NCI-H146 treated with DMSO at 0.1 percent for 48 hours (cell line): ENCODE results near the gene PRSS16.
A peak's percentile ranks its signal among the peaks of the same experiment; 100 is the strongest.
"Not testable (repeated sequence)": the region's sequence is repeated elsewhere in the genome, so short reads cannot be mapped to it uniquely, and the experiment has no call there.

Source experiments
- DNase-seq: peaks from one replicate; lab custom pipeline; 2025; ENCODE audit not compliant: unreplicated experiment; lab: John Stamatoyannopoulos, UW

Gene PRSS16, protein sequence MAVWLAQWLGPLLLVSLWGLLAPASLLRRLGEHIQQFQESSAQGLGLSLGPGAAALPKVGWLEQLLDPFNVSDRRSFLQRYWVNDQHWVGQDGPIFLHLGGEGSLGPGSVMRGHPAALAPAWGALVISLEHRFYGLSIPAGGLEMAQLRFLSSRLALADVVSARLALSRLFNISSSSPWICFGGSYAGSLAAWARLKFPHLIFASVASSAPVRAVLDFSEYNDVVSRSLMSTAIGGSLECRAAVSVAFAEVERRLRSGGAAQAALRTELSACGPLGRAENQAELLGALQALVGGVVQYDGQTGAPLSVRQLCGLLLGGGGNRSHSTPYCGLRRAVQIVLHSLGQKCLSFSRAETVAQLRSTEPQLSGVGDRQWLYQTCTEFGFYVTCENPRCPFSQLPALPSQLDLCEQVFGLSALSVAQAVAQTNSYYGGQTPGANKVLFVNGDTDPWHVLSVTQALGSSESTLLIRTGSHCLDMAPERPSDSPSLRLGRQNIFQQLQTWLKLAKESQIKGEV

DNA sequence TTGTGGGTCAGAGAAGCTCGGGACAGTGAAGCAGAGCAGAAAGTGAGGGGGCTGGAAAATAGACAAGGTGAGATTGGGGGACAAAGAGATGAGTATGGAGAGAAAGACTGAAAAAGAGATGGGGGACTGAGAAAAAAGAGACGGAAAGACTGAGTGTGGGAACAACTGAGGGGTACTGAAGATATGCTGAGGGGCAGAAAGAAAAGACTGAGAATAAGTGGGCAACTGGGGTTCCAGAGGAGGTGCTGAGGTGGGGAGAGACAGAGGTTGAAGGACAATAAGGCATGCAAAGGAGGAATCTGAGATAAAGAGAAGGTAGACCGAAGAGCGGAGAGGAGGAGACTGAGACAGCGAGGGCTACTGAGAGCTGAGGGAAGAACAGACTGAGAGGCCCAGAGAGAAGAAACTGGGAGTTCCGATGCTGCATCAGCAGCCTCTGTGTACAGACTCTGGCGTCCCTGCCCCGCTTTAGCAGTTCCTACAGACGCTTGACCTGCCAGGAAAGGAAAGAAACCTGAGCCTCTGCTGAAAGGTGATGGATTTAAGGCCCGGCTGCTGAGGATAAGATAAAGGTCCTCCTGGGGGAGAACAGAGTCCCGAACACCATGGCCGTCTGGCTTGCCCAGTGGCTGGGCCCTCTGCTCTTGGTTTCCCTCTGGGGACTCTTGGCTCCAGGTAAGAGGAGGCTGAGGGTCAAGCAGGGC lies at the start of gene PRSS16:
Gene PRSS16, plus strand, starts transcription at position 569 of the 704 bp plus-strand sequence. Its CDS starts 37 bp downstream, at position 606.
- DNase-seq, result no peak

DNA sequence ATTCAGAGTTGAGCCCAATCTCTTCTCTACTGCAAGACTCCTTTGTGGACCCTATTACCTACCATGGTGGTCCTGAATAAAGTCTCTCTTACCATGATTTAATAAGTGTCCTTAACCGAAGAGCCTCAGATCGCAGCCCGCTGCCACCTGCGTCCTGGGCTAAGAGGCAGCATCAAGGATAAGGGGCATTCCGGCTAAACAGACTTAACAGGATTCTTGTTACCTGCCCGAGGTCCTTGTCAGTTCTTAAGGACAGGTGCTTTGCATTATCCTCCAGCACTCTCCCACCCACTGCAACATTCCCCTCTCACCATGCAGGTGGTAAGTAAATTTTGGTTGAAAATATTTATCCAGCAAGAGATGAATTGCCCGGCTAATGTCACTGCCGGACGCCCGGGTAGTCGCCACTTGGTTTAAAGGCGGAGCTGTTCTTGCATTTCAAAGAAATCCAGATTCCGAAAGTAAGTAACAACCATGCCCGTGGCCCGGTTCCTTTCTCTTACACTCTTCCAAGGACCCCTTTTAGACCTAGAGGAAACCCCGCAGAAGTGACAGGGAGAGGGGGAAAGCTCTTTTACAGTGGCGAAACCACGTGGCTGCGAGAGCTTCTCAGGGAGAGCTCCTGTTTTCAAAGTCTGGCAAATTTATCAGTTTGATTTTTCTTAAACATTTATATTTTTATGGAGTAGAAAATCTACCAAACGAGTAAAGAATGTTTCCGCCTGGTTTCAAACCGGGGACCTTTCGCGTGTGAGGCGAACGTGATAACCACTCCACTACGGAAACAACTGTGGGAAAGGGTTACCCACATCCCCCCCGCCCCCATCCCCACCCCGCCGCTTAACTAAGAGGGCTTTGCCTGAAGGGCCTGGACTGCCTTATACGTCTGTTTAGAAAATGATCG lies 41.9 kb upstream of the PRSS16 start:
- DNase-seq, result no peak

DNA sequence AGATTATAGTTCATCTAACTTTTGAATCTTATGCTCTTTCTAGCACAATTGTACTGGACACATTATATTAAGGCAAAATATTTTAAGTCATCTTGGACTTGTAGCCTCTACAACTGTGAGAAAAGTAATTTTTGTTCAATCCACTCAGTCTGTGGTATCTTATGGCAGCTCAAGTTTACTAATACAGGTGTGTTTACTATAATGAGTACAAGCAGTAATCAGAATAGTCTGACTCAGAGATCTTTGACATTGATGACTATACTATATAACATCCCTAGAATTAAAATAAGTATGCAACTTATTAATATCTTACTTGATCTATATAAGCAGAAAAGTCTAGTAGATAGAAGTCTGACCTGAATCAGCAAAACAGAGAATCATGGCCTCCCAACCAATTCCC lies 40.7 kb upstream of the PRSS16 start:
- no peak for DNase-seq

DNA sequence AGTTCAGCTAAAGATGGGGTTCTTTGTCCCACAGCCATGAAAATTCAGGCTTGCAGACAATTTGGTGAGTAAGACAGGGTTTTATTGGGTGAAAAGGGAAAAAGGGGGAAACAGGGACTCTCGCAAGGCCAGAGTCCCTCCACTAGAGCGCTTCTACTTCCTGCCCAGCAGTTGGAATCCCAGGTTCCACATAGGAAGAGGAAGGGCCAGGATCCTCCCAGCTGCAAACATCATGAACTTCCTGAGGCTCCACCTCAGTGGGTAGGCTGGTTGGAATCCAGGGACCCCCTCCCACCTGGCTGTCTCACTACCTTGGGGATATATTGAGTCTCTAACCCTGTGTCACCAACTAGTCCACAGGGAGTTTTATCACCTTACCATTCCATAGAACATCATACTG lies 39.5 kb upstream of the PRSS16 start:
- no peak for DNase-seq

DNA sequence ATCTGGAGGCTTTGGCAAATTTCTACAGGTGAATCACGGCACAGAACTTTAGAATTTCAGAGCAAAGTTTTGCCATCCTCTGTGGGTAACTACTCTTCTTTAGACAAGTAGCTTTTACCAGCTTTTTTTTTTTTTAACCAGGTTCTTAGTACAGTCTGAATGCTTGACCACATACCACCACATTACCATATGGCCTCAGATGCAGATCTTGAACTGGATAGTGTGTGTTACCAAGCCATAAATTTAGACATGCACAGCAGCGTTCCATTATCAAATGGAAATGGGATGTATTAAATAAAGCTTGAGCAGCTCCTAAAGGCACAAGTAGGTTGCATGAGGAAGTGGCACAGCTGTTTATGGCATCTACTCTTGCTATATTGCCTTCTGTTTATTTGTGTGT lies 38.3 kb upstream of the PRSS16 start:
- DNase-seq, result no peak

DNA sequence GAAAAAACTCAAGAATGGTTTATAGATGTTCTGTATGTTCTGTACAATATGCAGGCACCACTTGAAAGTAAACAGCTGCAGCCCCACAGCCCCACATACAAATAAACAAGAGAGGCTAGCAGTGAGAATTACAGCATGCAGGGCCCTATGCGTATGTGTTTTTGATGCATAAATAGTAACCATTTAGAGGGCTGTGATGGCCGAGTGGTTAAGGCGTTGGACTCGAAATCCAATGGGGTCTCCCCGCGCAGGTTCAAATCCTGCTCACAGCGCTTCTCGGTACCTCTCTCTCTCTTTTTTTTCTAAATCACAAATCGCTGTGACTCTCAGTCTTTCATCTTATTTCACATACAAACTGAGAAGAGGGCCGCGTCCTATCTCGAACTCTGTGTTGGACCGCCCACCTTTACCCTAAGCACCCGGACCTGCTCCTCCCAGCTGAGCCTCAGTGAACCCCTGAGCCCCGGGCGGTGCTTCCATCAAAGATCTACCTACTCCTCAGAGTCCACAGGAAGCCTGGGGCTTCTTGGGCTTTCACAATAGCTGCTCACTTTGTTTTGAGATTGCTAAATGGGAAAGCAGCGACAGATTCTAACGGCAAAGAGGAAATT lies 37.7 kb upstream of the PRSS16 start:
- no peak for DNase-seq

DNA sequence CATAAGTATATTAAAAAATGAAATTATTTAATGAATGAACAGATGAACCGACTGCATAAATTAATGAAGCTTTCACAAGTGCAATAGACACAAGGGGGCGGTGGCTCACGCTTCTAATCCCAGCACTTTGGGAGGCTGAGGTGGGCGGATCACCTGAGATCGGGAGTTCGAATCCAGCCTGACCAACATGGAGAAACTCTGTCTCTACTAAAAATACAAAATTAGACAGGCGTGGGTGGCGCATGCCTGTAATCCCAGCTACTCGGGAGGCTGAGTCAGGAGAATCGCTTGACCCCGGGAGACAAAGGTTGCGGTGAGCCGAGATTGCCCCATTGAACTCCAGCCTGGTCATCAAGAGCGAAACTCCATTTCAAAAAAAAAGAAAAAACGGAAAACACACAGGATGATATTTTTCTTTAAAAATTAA lies 34.4 kb upstream of the PRSS16 start:
- not testable (repeated sequence) for DNase-seq

DNA sequence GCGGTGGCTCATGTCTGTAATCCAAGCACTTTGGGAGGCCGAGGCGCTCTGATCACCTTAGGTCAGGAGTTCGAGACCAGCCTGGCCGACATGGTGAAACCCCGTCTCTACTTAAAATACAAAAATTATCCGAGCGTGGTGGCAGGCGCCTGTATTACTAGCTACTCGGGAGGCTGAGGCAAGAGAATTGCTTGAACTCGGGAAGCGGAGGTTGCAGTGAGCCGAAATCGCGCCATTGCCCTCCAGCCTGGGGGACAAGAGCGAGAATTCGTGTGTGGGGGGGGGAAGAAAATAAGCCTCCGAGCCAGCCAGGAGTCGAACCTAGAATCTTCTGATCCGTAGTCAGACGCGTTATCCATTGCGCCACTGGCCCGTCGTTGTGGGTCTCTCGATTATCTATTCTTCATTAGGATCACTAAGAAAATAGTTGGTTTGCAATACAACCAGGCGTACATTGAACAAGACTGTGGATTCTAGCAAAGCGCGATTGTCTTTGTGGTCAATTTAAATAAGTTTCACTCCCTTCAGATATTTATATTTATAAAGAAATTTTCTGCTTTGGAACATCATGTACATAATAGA lies 33.9 kb upstream of the PRSS16 start:
- no peak for DNase-seq

DNA sequence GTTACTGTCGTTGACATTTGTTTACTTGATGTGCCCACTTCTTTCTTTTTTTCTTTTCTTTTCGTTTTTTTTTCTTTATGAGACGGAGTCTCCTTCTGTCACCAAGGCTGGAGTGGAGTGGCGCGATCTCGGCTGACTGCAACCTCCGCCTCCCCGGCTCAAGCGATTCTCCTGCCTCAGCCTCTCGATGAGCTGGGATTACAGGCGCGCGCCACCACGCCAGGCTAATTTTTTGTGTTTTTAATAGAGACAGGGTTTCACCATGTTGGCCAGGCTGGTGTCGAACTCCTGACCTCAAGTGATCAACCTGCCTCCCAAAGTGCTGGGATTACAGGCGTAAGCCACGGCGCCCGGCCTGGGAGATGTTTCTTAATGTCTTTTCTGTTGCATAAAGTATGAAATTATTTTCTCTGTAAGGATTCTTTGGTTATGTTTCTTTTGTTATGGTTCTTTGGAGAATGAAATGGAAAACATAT lies 33.3 kb upstream of the PRSS16 start:
- DNase-seq, result no peak

DNA sequence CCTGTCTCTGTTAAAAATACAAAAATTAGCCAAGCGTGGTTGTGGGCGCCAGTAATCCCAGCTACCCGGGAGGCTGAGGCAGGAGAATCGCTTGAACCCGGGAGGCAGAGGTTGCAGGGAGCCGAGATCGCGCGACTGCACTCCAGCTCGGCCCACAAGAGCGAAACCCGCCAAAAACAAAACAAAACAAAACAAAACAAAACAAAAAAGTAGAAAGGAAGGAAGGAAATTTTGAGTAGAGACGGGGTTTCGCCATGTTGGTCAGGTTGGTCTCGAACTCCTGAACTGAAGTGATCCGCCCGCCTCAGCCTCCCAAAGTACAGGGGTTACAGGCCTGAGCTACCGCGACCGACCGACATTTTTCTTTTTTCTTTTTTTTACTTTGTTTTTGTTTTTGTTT lies 30.6 kb upstream of the PRSS16 start:
- no peak for DNase-seq

DNA sequence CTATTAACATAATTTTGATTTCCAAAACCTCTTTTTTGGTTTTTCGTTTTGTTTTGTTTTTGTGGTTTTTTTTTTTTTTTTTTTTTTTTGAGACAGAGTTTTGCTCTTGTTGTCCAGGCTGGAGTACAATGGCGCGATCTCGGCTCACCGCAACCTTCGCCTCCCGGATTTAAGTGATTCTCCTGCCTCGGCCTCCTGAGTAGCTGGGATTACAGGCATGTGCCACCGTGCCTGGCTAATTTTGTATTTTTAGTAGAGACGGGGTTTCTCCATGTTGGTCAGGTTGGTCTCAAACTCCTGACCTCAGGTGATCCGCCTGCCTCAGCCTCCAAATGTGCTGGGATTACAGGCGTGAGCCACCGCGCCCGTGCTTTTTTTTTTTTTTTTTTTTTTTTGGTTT lies 24.5 kb upstream of the PRSS16 start:
- not testable (repeated sequence) for DNase-seq

DNA sequence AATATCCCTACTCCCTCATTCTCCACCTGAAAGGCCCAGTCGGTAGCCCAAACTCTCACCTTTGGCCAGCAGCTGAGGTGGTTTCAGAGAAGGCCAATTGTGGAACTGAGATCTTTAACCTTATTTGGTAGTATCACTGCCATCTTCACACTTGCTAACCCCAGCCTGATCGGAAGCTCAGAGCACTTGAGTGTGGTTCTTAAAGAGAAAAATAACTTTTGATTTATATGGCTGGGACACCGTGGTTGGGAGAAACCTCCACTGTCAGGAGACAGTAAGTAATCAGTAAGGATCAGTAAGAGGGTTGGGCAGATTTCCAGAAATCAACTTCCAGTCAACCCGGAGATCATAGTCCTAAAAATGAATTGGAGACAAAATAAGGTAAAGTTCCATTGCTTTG lies 22.8 kb upstream of the PRSS16 start:
- DNase-seq, result no peak

DNA sequence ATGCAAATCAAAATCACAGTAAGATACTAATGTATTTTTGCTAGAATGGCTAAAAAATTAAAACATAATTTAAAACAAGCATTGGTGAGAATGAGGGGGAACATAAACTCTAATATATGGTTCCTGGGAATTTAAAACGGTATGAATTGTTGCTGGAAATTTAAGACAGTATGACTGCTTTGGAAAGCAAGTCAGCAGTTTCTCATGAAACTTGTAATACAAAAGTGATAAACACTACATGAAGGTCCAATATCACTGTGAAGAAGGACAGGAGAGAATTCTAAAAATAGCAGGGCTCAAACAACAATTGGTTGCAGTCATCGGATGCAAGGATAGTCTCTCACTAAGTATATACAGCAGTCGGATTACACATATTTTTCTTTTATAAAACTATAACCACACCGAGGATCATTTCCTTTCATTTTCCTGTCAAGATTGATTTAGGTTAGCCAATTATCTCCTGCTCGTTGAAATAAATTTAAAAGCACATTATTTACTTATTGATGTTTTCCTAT lies 18.5 kb upstream of the PRSS16 start:
- DNase-seq, result no peak

DNA sequence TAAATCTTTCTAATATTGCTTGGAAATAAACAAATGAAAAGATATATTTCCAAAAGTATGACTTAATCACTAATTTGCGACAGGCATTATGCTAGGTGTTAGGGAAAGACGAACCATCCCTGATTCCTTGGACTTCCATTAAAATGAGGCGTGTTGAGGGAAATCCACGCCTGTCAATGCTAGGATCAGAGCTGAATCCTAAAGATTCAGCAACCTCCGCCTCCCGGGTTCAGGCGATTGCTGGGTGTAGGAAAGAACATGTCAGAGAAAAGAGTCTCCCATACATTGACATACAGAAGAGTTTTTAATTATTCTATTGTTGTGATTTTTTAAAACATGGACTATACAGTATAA lies 16.8 kb upstream of the PRSS16 start:
- DNase-seq, result peak; percentile 73

DNA sequence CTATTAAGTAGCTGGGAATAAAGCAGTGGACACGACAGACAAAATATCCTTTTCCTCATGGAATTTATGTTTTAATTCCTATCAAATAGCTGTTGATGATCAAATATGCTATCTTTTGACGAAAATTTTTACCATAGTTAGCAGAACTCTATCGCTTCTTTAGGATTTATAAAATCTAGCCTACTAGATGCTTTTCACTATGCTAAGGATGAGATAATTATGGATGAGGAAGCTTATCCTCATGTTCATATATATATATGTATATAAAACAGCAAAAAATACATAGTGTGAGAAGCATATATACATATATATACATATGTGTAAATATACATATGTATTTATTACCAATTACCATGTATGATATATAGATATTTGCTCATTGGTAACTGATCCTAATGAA lies 12.9 kb upstream of the PRSS16 start:
- no peak for DNase-seq

DNA sequence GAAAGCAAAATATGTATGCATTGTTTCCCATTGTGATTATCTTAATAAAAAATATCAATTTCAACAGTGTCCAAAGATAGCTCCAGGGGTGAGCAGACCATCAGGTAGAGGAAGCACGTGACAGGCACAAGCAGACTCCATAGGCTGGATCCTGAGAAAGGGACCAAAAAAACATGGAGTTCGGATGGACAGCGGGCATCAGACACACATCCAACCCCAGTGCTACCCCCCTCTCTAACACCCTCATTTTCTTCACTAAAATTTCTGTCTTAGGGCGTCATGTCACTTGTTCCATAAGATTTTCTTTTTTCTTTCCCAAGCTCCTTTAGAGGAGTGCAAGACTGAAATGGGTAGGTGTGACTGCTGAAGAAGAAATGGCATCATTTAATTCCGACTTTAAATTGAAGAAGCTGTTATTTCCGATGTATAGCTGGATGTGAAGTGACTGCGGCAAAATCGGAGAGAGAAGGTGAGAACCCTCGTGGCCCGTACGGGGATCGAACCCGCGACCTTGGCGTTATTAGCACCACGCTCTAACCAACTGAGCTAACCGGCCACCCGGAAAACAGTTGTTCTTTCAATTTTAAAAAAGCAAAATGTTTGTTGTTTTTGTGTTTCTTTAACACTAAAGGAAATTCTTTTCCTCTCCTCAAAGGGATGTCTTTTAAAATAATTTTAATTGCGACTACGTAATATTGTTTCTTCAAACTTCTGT lies 10.3 kb upstream of the PRSS16 start:
- peak; percentile 44 for DNase-seq

DNA sequence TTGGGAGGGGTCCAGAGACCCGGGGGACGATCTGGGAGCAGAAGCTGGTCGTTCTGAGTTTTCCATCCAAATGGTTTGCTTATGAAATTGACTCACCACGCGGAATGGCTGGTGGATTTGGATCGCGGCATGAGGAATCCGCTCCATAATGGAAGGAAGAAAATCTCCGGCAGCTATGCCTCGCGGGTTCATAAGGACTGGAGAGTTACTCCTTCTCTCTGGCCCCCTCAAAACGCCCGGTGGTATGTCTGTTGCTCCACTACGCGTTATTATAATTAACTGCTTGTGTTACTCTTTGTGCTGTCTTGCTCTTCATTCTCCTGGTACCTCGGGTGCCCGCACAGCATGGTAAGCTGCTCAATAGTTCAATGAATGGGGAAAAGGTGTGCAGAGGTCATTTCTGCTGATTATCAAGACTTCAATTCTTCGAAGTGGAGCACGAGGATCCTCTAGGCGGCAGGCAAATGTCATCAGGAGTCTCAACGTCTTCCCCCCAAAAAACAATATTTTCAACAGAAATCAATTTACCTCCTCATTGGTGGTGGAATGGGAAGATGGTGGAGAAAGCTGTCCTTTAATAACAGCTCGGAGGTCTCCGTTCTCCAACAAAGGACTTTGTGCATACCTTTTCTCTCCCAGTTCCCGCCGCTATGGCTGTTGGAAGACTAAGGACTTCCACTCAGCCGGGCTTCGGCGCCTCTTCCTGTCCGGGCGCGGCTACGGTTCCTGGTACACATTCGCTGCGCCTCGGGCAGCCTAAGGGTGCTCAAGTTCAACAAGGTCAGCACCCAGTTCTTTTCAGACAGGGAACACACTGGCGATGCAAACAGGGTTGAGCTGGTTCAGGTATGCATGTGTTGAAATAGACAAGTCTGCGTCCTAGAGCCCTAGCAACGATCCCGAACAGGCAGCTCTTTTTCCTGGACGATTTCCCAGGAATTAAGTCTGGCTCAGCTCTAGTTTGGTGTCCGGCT lies 9.2 kb upstream of the PRSS16 start:
- no peak for DNase-seq

DNA sequence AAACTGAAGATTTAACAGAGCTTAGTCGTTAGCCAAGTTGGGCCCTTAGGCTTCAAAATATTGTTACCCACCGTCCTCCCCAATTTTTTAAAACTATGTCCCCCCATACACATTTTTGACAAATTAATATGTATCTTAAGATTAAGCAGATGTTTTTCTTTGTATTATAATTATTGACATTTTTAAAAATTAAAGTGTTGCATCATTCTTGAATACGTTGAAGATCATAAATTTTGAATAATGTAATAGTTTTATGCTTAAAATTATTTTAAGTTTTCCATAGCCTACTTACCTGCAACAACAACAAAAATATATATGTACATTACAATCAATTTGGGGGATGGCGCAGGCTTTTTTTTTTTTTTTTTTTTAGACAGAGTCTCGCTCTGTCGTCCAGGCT lies 8.2 kb upstream of the PRSS16 start:
- DNase-seq, result no peak
